OCI-LY7 (cell line): ENCODE measurements around the gene IQCH.

Experiments
- EZH2phosphoT487 ChIP-seq: fragments of 200-600 bp; sonication (generic); IDR thresholded peaks from 2 replicates; pipeline ENCODE4 v1.6.1; 2018; ENCODE audit warnings: low read depth, borderline replicate concordance, mild to moderate bottlenecking, mixed run types, antibody characterized with exemption, low read length, moderate library complexity, mixed read lengths
- TF ChIP-seq, protein P1 (sequence below): fragments of 200-600 bp; sonication (generic); conservative IDR thresholded peaks from 2 replicates; pipeline ENCODE4 v1.5.1; 2014; ENCODE audit warnings: mild to moderate bottlenecking, antibody characterized with exemption, low read length, moderate library complexity, mixed read lengths

GRCh38 chr15:67340630-67341029 is 86.0 kb downstream of the IQCH start:
- TF ChIP-seq EZH2phosphoT487, result no peak
- TF ChIP-seq, protein P1, sequence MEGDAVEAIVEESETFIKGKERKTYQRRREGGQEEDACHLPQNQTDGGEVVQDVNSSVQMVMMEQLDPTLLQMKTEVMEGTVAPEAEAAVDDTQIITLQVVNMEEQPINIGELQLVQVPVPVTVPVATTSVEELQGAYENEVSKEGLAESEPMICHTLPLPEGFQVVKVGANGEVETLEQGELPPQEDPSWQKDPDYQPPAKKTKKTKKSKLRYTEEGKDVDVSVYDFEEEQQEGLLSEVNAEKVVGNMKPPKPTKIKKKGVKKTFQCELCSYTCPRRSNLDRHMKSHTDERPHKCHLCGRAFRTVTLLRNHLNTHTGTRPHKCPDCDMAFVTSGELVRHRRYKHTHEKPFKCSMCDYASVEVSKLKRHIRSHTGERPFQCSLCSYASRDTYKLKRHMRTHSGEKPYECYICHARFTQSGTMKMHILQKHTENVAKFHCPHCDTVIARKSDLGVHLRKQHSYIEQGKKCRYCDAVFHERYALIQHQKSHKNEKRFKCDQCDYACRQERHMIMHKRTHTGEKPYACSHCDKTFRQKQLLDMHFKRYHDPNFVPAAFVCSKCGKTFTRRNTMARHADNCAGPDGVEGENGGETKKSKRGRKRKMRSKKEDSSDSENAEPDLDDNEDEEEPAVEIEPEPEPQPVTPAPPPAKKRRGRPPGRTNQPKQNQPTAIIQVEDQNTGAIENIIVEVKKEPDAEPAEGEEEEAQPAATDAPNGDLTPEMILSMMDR, result no peak
